GM12801 (cell line): Measurements from ENCODE around the gene STEAP1.

Source experiments
- TF ChIP-seq, protein P1 (sequence below): IDR thresholded peaks from one replicate; pipeline ENCODE4 v1.5.1; 2011; ENCODE audit warnings: control low read depth; ENCODE audit not compliant: insufficient read length; ENCODE audit errors: extremely low read depth

STEAP1 gene

GRCh38 chr7:90191648-90192047 is 37.4 kb downstream of the STEAP1 start:
- TF ChIP-seq, protein P1, sequence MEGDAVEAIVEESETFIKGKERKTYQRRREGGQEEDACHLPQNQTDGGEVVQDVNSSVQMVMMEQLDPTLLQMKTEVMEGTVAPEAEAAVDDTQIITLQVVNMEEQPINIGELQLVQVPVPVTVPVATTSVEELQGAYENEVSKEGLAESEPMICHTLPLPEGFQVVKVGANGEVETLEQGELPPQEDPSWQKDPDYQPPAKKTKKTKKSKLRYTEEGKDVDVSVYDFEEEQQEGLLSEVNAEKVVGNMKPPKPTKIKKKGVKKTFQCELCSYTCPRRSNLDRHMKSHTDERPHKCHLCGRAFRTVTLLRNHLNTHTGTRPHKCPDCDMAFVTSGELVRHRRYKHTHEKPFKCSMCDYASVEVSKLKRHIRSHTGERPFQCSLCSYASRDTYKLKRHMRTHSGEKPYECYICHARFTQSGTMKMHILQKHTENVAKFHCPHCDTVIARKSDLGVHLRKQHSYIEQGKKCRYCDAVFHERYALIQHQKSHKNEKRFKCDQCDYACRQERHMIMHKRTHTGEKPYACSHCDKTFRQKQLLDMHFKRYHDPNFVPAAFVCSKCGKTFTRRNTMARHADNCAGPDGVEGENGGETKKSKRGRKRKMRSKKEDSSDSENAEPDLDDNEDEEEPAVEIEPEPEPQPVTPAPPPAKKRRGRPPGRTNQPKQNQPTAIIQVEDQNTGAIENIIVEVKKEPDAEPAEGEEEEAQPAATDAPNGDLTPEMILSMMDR = no peak

DNA sequence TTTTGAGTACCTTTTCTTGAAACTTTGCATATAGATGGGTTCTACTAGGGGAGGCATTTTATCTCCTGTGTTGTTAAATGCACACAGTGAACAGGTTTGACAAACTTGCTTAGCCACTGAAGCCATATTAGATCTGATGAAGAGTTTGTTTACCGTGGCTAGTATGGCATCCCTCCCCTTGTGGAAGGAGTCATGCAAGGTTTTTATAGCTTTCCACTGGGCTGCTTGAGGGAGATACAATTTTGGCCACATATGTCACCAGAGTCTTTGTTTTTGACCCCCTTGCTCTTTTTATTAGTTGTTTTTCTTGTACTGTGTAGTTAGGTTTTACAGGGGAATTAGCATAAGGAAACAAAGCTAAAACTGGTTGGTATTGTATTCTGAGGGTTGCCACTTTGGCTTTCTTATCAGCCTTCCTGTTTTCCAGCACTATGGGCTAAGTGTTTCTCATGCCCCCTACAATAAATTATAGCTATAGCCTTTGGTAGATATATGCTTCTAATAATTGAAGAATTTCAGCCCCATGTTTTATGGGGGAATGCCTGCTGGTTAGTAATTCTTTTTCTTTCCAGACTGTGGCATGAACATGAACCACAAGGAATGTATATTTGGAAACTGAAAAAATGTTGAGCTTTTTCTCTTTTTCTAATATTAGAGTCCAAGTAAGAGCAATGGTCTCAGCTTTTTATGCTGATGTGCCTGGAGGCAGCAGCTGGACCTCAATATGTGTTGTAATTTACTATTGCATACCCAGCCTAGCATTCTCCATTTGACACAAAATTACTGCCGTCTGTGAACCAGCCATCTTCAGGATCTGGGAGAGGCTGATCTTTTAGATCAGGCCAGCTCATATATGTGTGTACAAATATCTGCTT is 38.8 kb downstream of the STEAP1 start:
- TF ChIP-seq, protein P1 = no peak

DNA sequence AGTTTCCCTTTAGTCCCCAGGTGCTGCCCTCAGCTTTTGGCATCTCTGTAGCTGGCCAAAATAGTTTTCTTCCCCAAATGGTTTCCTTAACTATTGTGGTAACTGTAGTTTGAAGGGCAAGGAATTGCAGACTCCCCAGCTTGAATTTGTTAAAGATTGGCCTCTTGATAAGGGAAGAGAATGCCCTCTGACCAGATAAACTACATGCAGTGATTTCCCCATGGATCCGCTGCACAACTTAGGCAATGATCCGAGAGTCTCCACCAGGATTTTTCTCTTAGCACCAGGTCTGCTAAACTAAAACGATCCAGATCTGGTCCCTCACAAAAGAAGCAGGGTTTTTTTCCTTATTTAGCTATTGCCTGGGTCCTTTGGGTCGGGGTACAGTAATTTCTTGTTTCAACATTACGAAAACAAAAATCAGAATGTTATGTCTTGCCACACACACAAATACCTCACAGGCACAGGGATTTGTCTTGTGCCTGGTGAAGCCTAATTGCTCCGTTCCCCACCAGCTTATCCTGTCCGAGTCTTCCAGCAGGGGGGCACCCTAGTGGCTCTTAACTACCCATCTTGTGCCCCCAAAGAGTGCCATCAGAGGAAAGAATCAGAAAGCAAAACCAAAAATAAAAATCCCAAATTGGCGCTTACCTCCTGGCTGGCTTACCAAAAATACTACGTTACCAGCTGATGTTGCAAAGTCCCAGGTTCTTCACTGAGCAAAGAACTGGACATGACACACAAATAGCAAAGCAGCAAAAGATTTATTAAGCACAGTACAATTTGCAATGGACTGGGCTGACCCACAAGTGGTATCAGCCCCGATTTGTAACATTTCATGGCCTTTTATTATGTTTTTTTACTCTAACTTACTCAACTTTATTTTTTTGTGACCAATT is 40.9 kb downstream of the STEAP1 start:
- TF ChIP-seq, protein P1 = no peak

GRCh38 chr7:90201500-90202195 is 47.4 kb downstream of the STEAP1 start:
- TF ChIP-seq, protein P1 = no peak

DNA sequence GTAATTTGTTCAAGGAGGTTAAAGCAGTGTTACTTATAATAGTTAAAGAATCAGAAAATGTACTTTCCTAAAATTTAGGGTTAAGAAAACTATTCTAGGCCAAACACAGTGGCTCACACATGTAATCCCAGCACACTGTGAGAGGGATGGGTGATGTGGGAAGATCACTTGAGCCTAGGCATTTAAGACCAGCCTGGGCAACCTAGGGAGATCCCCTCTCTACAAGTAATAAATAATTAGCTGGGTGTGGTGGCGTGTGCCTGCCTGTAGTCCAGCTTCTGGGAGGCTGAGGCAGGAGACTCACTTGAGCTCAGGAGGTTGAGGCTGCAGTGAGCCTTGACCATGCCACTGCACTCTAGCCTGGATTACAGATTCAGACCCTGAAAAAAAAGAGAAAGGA is 53.7 kb downstream of the STEAP1 start:
- TF ChIP-seq, protein P1 = no peak

DNA sequence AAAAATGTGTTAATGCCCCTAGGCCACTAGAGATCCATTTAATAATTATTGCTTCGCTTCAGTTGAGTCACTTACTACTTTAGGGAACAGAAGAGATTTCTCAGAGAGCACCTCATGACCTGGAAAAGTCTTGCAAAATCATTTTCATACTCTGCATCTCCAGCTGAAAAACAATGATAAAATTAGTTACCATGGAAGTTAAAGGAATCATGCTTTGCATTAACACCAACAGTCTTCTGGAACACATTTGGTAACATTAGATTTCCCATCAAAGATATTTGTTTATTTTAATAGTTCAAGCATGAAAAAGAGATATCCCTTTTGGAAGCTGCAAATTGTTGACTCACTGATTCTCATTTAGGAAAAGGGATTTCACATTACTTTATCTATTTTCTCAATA is 55.5 kb downstream of the STEAP1 start:
- TF ChIP-seq, protein P1 = no peak

DNA sequence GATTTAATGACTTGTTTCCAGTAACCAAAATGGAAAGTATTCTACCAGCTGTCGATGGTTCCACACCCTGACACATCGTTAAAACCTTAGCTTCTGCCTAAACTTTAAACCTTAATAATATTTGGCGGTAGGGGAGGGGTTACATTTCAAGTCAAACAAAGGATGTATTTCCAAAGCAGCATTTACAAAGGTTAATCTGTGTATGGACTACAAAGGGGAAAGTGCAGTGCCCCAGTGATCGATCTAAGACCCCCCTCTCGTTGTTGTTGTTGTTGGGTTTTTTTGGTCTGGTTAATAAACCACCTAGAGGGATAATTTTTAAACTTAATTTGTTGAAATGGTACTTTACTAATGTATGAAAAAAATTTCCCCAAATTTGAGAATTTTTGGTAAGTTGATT is 56.2 kb downstream of the STEAP1 start:
- TF ChIP-seq, protein P1 = no peak
